GM18498 (cell line): ENCODE results near the gene PDGFA.

Experiments
- ATAC-seq: cut with Tn5 transposase; IDR thresholded peaks from one replicate; pipeline ENCODE4 v1.9.1; 2021; ENCODE audit warnings: mild to moderate bottlenecking, moderate library complexity; ENCODE audit not compliant: unreplicated experiment

The PDGFA gene

DNA sequence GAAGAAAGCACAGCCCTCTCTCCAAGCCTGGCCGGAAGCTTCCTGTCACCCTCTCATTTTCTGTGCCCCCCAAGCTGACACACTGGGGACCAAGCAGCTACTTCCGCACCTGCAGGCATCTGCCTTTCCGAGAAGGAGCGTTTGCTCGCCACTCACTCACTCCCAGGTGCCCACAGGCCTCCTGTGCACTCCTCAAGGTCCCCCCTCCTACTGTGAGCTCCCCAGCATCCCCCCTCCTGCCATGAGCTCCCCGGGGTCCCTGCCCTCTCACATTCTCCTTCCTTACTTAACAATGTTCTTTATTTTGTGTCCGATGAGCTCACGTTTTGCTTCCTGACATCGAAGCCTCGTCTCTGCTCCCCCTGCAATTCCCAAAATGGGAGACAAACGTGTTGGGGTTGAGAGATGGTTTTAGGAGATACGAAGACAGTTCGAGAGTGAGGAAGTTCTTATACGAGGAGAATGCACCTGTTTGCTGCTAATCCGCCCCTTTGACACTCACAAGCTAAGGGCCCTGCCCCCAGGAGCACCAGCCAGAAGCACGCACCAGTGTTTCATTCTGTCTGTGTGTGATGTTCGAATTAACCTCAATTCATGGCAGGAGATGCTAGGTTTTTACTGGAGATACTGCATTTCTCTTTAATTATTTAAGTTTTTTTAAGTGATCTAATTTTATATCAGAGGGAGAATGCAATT lies 70.2 kb downstream of the PDGFA start:
- ATAC-seq: no peak

DNA sequence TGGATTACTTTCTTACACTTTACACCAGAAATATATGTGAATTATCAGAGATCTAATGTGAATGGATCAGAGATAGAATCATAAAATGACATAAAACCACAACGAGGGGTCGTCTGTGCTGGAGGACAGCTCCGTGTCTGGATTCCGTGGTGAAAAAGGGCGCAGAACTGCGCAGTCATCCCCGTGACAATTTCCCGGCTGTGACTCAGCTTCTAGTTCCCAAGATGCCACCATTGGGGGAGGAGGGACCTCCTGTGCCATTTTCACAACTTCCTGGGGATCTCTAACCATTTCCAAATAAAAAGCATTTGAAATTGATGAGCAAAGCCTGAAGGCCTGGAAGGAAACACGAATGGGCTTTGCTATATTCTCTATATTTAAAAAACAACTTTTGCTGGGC lies 72.1 kb downstream of the PDGFA start:
- ATAC-seq: no peak
